DND-41 (cell line): ENCODE results near the gene PLOD2.

ENCODE experiments used
- EZH2 ChIP-seq: IDR thresholded peaks from 3 replicates; pipeline ENCODE4 v1.6.1; 2012; ENCODE audit warnings: borderline replicate concordance, low read depth, mild to moderate bottlenecking, moderate library complexity, low read length, inconsistent platforms; ENCODE audit not compliant: severe bottlenecking
- TF ChIP-seq, protein P1 (sequence below): IDR thresholded peaks from 2 replicates; pipeline ENCODE4 v1.5.1; 2012; ENCODE audit warnings: borderline replicate concordance, low read length, moderate library complexity, mild to moderate bottlenecking; ENCODE audit not compliant: poor library complexity, severe bottlenecking; ENCODE audit errors: extremely low read depth

DNA sequence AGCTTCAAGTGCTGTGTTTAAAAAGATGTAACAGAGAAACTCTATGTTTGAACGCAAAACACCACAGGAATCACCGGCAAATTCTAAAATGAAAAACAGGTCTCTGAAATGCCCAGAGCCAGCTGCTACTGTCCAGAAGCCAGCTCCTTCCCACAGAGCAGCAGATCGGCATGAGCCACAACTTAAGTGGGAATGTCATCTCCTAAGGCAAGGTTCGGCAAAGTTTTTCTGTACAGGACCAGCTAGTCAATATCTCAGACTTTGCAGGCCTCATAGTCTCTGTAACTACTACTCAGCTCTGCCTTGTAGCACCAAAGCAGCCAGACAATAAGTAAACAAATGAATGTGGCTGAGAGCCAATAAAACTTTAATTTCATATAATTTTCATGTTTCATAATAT lies 4.9 kb downstream of the PLOD2 start:
- no peak for TF ChIP-seq EZH2
- TF ChIP-seq, protein P1, sequence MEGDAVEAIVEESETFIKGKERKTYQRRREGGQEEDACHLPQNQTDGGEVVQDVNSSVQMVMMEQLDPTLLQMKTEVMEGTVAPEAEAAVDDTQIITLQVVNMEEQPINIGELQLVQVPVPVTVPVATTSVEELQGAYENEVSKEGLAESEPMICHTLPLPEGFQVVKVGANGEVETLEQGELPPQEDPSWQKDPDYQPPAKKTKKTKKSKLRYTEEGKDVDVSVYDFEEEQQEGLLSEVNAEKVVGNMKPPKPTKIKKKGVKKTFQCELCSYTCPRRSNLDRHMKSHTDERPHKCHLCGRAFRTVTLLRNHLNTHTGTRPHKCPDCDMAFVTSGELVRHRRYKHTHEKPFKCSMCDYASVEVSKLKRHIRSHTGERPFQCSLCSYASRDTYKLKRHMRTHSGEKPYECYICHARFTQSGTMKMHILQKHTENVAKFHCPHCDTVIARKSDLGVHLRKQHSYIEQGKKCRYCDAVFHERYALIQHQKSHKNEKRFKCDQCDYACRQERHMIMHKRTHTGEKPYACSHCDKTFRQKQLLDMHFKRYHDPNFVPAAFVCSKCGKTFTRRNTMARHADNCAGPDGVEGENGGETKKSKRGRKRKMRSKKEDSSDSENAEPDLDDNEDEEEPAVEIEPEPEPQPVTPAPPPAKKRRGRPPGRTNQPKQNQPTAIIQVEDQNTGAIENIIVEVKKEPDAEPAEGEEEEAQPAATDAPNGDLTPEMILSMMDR, result no peak
